HG03064 (cell line): ENCODE results near the gene MBL2.
A peak's percentile ranks its signal among the peaks of the same experiment; 100 is the strongest.

Experiments used
- ATAC-seq: cut with Tn5 transposase; IDR thresholded peaks from one replicate; pipeline ENCODE4 v1.9.1; 2021; ENCODE audit warnings: low read depth; ENCODE audit not compliant: unreplicated experiment

Gene MBL2

GRCh38 chr10:52742731-52743130, 29.9 kb downstream of the MBL2 start:
- ATAC-seq = no peak

GRCh38 chr10:52741851-52742250, 30.7 kb downstream of the MBL2 start:
- no peak for ATAC-seq

- peak; percentile 58 for ATAC-seq
Observed at GRCh38 chr10:52740913-52741675, 31.5 kb downstream of the MBL2 start.

GRCh38 chr10:52740155-52740549, 32.4 kb downstream of the MBL2 start:
- ATAC-seq = no peak

- no peak for ATAC-seq
Observed at GRCh38 chr10:52739380-52740154, 33.0 kb downstream of the MBL2 start.

- ATAC-seq = no peak
Observed at GRCh38 chr10:52738951-52739350, 33.6 kb downstream of the MBL2 start.

GRCh38 chr10:52729271-52730104, 43.1 kb downstream of the MBL2 start:
- ATAC-seq = no peak

- no peak for ATAC-seq
Observed at GRCh38 chr10:52720018-52720417, 52.6 kb downstream of the MBL2 start.
